Measurements from ENCODE around the gene CD207. TPM values are rescaled to one million over a fixed set of nuclear protein-coding genes. Genes with fewer than 3 reads are reported as not detected.
"Not testable (repeated sequence)": the region's sequence is repeated elsewhere in the genome, so short reads cannot be mapped to it uniquely, and the experiment has no call there.

The CD207 gene
- under 1 TPM in 2 of 4 donors, not detected in 2; 0.39 to 0.92 TPM for total RNA-seq

DNA sequence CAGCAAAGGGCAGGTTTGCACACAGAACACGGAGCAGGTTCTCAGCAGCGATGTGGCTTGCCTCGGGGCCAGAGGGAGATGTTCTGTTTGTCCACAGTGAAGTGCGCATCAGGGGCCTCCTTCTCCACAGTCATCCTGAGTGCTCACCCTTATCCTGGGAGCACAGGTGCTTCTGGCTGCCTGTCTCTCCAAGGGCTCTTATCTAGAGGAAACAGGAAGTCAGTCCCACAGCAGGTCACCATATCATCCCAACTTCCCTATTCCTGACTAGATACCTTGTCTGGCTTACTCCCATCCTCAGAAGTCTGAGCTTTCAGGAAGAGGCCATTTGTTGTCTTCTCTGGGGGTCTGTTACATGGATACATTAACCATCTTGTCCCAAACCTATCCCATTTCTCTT is at the start of gene CD207:
CD207 (minus strand) TSS at position 174 of the 400 bp plus-strand sequence; CDS start at position 134, 40 bp downstream.
- TF ChIP-seq EP300 (IDR thresholded peaks at IDR 0.05) (no peak), POLR2AphosphoS5 (IDR thresholded peaks at IDR 0.05) (no peak), POLR2A (IDR thresholded peaks at IDR 0.05) (no peak), CTCF (IDR thresholded peaks at IDR 0.05) (no peak)
- 81 to 87% methylated on average over 4 of the region's 4 CpGs for WGBS, 2 donors (ENCODE audit: low coverage in 1 of 2)
- H3K27ac ChIP-seq = no peak within 1 kb of the TSS
- no peak within 1 kb of the TSS for H3K4me3 ChIP-seq
- peaks cover 0 to 11% (median 0%) of the 10 kb centered on the region in 3 donors for H3K9me3 ChIP-seq
- no peak for ATAC-seq
- H3K36me3 ChIP-seq = no peaks in the 10 kb centered on the region
- no peaks in the 10 kb centered on the region for H3K4me1 ChIP-seq
- H3K27me3 ChIP-seq = peaks cover 30% of the 10 kb centered on the region

DNA sequence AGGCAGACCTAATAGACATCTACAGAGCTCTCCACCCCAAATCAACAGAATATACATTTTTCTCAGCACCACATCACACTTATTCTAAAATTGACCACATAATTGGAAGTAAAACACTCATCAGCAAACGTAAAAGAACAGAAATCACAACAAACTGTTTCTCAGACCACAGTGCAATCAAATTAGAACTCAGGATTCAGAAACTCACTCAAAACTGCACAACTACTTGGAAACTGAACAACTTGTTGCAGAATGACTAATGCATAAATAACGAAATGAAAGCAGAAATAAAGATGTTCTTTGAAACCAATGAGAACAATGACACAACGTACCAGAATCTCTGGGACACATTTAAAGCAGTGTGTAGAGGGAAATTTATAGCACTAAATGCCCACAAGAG is 42.9 kb upstream of the CD207 start:
- H3K4me3 ChIP-seq, H3K4me1 ChIP-seq, H3K27ac ChIP-seq, ATAC-seq, H3K36me3 ChIP-seq: not testable (repeated sequence)
- Histone ChIP-seq H3K9me3 (peaks cover 0 to 12% (median 0%) of the 10 kb centered on the region in 3 donors), H3K27me3 (peaks cover 75% of the 10 kb centered on the region)
- WGBS, 2 donors (ENCODE audit: low coverage in 1 of 2) = 46 to 52% methylated on average over 2 to 3 of the region's 3 CpGs

- peaks cover 76% of the 10 kb centered on the region for H3K27me3 ChIP-seq
- not testable (repeated sequence) for H3K4me3 ChIP-seq, H3K4me1 ChIP-seq, H3K36me3 ChIP-seq, ATAC-seq, H3K27ac ChIP-seq, H3K9me3 ChIP-seq
- WGBS, 2 donors (ENCODE audit: low coverage in 1 of 2) = 20 to 100% methylated on average over 1 to 2 of the region's 9 CpGs
Measured at GRCh38 chr2:70876138-70876537, 40.5 kb upstream of the CD207 start.

DNA sequence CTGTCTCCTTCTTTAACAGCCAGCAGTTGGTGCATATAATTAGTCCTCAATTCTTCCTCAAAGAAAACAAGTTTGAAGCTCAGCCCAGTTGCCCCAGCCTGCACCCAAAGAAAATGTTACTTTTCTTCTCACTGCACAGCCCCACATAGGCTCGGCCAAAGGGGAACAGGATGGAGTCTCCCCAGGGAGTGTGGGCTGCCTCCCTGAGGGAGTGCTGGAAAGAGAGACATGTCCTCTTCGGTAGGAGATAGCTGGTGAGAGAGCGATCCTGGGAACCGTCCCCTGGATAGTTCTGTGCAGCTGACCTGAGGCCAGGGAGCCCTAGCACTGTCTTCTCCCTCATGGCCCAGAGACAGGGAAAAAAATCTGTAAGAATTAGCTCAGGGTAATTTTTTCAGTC is 37.9 kb upstream of the CD207 start:
- no peak for TF ChIP-seq EP300 (IDR thresholded peaks at IDR 0.05)
- no peak for TF ChIP-seq POLR2A (IDR thresholded peaks at IDR 0.05)

DNA sequence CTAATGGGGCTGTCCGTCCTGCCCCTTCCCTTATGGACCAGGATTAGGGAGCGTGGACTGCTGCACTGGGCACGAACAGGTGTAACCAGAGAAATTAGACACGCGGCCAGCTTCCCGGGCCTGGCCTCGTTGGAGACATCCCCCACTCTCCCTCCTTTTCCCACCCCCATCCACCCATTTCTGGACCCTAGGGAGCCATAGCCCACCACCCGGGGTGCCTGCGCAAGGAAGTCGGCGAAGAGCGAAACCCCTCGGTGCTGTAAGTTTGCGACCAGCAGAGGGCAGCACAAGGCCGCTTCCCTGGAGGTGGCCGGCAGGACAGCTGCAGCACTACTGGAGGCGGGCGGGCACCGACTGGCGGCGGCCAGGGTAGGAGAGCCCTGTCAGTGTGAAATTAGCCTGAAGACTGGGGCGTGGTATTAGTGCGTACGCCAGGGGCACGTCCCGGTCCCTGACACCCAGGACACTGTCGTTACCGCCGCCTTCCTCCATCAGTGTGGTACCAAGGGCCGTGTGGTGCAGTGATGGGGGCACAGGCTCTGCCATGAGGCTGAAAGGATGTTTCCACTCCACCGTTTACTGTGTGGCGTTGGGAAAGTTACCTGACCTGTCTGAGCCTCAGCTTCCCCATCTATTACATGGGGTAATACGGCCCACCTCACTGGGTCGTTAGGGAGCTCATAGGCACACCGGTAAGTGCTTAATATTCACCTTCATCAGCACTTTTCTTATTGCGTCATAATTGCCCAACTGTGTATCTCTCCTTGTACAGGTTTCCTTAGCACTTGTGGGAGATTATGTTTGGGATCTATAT is 36.0 kb upstream of the CD207 start:
- TF ChIP-seq EP300 (IDR thresholded peaks at IDR 0.05) (no peak), POLR2A (IDR thresholded peaks at IDR 0.05) (no peak), POLR2AphosphoS5 (IDR thresholded peaks at IDR 0.05) (no peak), CTCF (IDR thresholded peaks at IDR 0.05) (peak; percentile 74 to 95 (median 84))
- Histone ChIP-seq H3K4me3 (peak overlapping the region in 1 of 2 donors; percentile 24), H3K36me3 (no peaks in the 10 kb centered on the region), H3K4me1 (peaks cover 0 to 9% (median 8%) of the 10 kb centered on the region in 3 donors), H3K27ac (no peak overlapping the region), H3K27me3 (peaks cover 64% of the 10 kb centered on the region), H3K9me3 (no peaks in the 10 kb centered on the region)
- 16 to 52% methylated on average over 6 to 9 of the region's 36 CpGs for WGBS, 2 donors (ENCODE audit: low coverage in 1 of 2)
- ATAC-seq = peak; percentile 88

More for the DNA sequence above, 37.9 kb upstream of the CD207 start:
- WGBS, 2 donors (ENCODE audit: low coverage in 1 of 2) = no CpG with 5 or more reads among the region's 4 CpGs
- Histone ChIP-seq H3K27me3 (peaks cover 74% of the 10 kb centered on the region), H3K27ac (no peak overlapping the region), H3K4me1 (peaks cover 0 to 9% (median 8%) of the 10 kb centered on the region in 3 donors), H3K36me3 (no peaks in the 10 kb centered on the region), H3K4me3 (no peak overlapping the region), H3K9me3 (no peaks in the 10 kb centered on the region)
- ATAC-seq = no peak

DNA sequence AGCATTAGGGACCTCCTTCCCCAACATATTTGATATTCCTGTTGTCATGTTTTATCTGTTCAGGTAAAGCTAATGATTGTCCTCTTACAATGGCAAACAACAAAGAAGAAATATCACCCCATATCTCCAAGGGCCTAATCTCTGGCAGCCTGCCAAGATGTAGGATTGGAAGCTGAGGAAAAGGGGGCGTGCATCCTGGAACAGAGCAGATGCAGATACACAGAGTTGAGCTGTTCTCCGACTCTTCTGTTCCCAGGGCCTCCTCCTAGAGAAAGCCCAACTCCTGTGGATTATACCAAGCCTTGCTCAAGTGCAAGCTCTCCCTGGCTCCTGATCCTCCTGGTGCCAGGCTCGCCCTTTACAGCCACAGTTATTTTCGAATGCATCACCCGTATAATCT is 35.2 kb upstream of the CD207 start:
- no peak for ATAC-seq
- H3K27me3 ChIP-seq = peaks cover 56% of the 10 kb centered on the region

More for the DNA sequence above, 35.2 kb upstream of the CD207 start:
- no peaks in the 10 kb centered on the region for H3K36me3 ChIP-seq
- WGBS, 2 donors (ENCODE audit: low coverage in 1 of 2) = 42 to 69% methylated on average over 2 to 3 of the region's 5 CpGs
- H3K9me3 ChIP-seq = no peaks in the 10 kb centered on the region
- no peak overlapping the region for H3K4me3 ChIP-seq
- H3K4me1 ChIP-seq = peaks cover 0 to 9% (median 8%) of the 10 kb centered on the region in 3 donors
- no peak overlapping the region for H3K27ac ChIP-seq
- TF ChIP-seq EP300 (IDR thresholded peaks at IDR 0.05) (no peak), POLR2AphosphoS5 (IDR thresholded peaks at IDR 0.05) (no peak), CTCF (IDR thresholded peaks at IDR 0.05) (no peak), POLR2A (IDR thresholded peaks at IDR 0.05) (no peak)

Measured in gastroesophageal sphincter (tissue), 4 donors.